ENCODE measurements around the gene SEMA7A.

SEMA7A gene

GRCh38 chr15:74399100-74399499 is 34.7 kb downstream of the SEMA7A start:
- Histone ChIP-seq H3K4me3 (no peak overlapping the region), H3K36me3 (no peaks in the 10 kb centered on the region), H3K27me3 (peaks cover 0 to 25% of the 10 kb centered on the region in 2 donors), H3K27ac (no peak overlapping the region), H3K4me1 (no peaks in the 10 kb centered on the region), H3K9me3 (no peaks in the 10 kb centered on the region)
- no peak for DNase-seq
- no peak for TF ChIP-seq CTCF (IDR thresholded peaks at IDR 0.05)
- intact Hi-C loops (cut with DNase I; ENCODE audit: low total_unique reads) = loop anchor here (5.0 kb wide), 1 partner anchor 353 kb away; no protein-coding TSS in a partner anchor

- no peak for DNase-seq
- Histone ChIP-seq H3K27ac (no peak overlapping the region), H3K36me3 (no peaks in the 10 kb centered on the region), H3K4me3 (no peak overlapping the region), H3K27me3 (peaks cover 0 to 20% of the 10 kb centered on the region in 2 donors), H3K9me3 (no peaks in the 10 kb centered on the region), H3K4me1 (no peaks in the 10 kb centered on the region)
- TF ChIP-seq CTCF (IDR thresholded peaks at IDR 0.05) = no peak
- intact Hi-C loops (cut with DNase I; ENCODE audit: low total_unique reads) = loop anchor here (5.0 kb wide), 1 partner anchor 354 kb away; no protein-coding TSS in a partner anchor
Measured at GRCh38 chr15:74398183-74398582, 35.6 kb downstream of the SEMA7A start.

- Histone ChIP-seq H3K27ac (no peak overlapping the region), H3K4me1 (no peaks in the 10 kb centered on the region), H3K36me3 (no peaks in the 10 kb centered on the region), H3K4me3 (no peak overlapping the region), H3K27me3 (peaks cover 0 to 18% of the 10 kb centered on the region in 2 donors), H3K9me3 (no peaks in the 10 kb centered on the region)
- intact Hi-C loops (cut with DNase I; ENCODE audit: low total_unique reads) = loop anchor here (5.0 kb wide), 1 partner anchor 355 kb away; no protein-coding TSS in a partner anchor
- no peak for DNase-seq
- no peak for TF ChIP-seq CTCF (IDR thresholded peaks at IDR 0.05)
Measured at GRCh38 chr15:74397239-74398068, 36.3 kb downstream of the SEMA7A start.

- intact Hi-C loops (cut with DNase I; ENCODE audit: low total_unique reads) = loop anchor here (5.0 kb wide), 1 partner anchor 356 kb away; no protein-coding TSS in a partner anchor
- no peak overlapping the region for H3K27ac ChIP-seq
Measured at GRCh38 chr15:74396445-74397238, 37.1 kb downstream of the SEMA7A start.

GRCh38 chr15:74396146-74396438 is 37.7 kb downstream of the SEMA7A start:
- no peak overlapping the region for H3K4me3 ChIP-seq
- no peaks in the 10 kb centered on the region for H3K9me3 ChIP-seq
- H3K27ac ChIP-seq = no peak overlapping the region
- no peaks in the 10 kb centered on the region for H3K36me3 ChIP-seq
- no peak for TF ChIP-seq CTCF (IDR thresholded peaks at IDR 0.05)
- intact Hi-C loops (cut with DNase I; ENCODE audit: low total_unique reads) = loop anchor here (5.0 kb wide), 1 partner anchor 356 kb away; no protein-coding TSS in a partner anchor
- peaks cover 0 to 13% of the 10 kb centered on the region in 2 donors for H3K27me3 ChIP-seq
- DNase-seq = no peak
- H3K4me1 ChIP-seq = no peaks in the 10 kb centered on the region

More at GRCh38 chr15:74396445-74397238, 37.1 kb downstream of the SEMA7A start:
- no peak overlapping the region for H3K4me3 ChIP-seq
- TF ChIP-seq CTCF (IDR thresholded peaks at IDR 0.05) = no peak
- H3K4me1 ChIP-seq = no peaks in the 10 kb centered on the region
- no peak for DNase-seq
- H3K36me3 ChIP-seq = no peaks in the 10 kb centered on the region
- H3K27me3 ChIP-seq = peaks cover 0 to 15% of the 10 kb centered on the region in 2 donors
- H3K9me3 ChIP-seq = no peaks in the 10 kb centered on the region

Measured in tibial artery (tissue), 4 donors.